Measurements from ENCODE around the gene ABHD1.
"Not testable (repeated sequence)": the region's sequence is repeated elsewhere in the genome, so short reads cannot be mapped to it uniquely, and the experiment has no call there.

Gene ABHD1

DNA sequence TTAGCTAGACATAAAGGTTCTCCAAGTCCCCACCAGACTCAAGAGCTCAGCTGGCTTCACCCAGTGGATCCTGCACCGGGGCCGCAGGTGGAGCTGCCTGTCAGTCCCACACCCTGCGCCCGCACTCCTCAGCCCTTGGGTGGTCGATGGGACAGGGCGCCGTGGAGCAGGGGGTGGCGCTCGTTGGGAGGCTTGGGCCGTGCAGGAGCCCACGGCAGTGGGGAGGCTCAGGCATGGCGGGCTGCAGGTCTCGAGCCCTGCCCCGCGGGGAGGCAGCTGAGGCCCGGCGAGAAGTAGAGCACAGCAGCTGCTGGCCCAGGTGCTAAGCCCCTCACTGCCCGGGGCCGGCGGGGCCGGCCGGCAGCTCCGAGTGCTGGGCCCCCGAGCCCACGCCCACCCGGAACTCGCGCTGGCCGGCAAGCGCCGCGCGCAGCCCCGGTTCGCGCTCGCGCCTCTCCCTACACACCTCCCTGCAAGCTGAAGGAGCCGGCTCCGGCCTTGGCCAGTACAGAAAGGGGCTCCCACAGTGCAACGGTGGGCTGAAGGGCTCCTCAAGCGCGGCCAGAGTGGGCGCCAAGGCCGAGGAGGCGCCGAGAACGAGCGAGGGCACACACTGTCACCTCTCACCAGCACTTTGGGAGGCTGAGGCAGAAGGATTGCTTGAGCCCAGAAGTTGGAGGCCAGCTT lies 12.1 kb upstream of the ABHD1 start:
- DNase-seq = not testable (repeated sequence)

DNA sequence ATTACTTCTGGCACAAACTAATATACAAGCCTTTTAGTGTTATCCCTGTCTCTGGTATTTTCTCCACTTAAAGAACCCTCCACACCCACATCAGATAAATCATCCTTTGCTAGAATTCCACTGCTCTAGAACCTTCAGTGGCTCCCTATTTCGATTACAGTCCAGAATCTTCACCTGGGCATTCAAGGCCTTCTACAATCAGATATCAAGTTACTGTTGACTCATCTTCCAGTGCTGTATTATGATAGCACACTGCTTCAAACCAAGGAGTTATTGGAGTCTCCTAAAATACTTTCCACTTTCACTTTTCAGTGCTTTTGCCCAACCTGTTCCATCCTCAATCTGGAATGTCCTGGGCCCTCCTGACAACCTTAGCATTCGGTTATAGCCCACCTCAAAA lies 8.1 kb upstream of the ABHD1 start:
- DNase-seq = no peak

DNA sequence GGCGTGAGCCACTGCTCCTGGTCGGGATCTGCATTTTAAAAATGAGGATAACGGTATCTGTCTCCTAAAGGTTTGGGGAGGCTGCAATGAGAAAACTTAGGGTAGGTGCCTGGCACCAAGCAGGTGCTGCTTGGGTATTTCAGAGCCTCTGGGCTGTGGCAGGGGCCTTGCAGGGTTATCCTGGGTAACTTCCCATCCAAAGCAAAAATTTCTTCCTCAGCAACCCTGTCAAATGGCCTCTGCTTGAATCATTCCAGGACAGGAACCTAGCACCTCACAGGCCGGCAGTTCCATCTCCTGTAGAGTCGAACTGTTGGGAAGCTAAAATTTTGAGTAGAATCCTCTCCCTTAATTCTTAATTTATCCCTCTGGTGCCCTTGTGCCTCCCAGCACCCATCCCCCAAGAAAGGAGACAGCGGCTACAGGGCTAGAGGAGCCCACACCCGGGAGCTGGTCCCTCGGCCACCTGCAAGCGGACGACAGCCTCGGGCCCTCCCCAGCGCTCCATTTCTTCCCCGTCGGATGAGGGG lies 5.6 kb upstream of the ABHD1 start:
- DNase-seq = no peak

DNA sequence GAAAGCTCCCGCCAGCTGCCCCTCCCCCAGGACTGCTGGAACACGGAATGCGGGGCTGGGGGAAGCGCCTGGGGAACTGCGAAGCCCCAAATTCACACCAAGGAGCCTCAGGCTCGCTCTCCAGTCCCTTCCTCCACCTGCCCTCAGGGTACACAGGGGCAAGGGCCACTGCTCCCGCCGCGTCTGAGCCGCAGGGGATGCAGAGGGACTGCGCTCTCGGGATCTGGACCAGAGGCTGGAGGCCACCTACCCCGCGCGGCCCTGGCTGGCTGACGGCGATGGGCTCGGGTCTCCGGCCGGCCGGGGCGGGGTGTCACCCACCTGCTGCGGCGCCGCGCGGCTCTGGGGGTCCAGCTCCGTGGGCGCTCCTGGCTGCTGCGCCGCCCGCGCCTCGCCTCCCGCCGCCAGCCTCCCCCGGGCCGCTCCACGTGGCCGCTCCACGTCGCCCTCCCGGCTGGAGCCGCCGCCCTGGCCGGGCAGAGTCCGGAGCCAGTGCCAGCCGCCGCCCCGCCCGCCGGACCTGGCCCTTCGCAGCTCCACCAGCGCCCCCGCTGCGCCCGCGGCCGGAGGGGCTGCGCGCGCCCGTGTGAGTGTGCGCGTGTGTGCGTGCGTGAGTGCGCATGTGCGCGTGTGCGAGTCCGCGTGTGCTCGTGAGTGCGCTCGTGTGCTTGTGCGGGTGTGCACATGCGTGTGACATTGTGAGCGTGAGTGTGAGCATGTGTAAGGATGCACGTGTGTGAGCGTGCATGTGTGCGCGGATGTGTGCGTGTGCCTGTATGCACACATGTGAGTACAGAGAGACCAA lies 4.9 kb upstream of the ABHD1 start, which contains the start of gene CGREF1:
TSS of gene CGREF1 (minus strand) at position 604 of the 805 bp plus-strand sequence. CDS start 14,762 bp downstream, outside the sequence.
- no peak for DNase-seq

DNA sequence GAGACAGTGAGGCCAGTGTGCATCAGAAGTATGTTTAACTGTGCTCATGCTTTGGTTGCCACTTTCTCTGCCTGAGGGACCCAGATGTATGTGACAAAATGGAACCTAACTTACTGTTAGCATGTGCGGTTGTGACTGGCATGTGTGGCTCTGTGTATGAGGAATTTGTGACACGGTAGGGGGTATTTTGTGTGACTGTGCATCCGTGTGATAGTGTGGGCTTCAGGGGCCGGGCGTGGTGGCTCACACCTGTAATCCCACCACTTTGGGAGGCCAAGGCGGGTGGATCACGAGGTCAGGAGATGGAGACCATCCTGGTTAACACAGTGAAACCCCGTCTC lies 4.3 kb upstream of the ABHD1 start:
- not testable (repeated sequence) for DNase-seq

DNA sequence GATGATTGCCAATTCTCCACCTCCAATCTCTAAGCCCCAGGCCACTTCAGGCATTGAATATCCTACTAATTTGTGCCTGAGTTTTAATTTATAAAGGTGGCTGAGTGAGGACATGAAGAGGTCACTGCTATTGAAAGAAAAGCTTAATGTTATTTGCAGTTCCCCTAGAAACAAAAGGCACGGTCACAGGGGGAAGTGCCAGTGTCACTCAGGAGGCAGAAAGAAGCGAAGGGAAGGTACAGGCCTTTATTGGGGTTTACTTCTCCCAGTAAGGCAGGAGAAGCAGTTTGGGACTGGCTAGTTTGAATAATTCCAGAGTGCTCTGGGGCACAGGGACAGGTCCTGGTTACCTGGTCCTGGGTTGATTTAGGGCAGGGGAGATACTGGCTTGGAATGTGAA lies 1.7 kb upstream of the ABHD1 start:
- DNase-seq = no peak

DNA sequence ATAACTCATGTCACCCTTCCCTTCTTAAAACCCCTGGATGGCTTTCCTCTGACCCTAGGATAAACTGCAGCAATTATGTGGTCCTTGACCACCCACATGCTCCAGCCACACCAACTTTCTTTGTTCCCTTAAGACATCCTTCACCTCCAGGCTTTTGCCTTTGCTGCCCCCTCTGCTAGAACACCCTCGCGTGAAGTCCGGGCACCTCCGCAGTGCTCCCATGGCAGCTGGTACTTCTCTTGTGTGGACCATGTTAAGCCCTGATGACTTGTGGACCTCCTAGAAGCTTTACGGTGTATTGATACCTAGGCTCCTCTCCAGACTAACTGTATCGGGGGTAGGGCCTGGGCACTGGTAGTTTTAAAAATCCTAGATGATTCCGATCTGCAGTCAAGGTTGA lies 824 bp upstream of the ABHD1 start:
- no peak for DNase-seq

DNA sequence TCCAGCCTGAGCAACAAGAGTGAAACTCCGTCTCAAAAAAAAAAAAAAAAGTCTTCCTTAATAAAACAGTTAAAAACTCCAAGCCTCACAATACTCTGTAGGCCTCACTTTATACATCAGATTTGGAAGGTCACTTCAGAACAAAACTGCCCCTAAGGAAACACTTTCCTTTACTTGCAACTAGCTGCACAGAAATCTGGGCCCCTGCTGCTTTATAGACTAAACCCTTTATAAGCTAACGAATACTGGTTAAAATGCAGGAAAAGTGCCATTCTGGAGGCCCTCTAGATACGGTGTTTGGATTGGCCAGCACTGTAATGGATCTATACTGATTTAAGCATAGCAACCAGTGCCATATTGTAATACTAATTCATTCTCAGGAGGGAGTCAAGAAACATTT lies 1.5 kb downstream of the ABHD1 start:
- DNase-seq = no peak

DNA sequence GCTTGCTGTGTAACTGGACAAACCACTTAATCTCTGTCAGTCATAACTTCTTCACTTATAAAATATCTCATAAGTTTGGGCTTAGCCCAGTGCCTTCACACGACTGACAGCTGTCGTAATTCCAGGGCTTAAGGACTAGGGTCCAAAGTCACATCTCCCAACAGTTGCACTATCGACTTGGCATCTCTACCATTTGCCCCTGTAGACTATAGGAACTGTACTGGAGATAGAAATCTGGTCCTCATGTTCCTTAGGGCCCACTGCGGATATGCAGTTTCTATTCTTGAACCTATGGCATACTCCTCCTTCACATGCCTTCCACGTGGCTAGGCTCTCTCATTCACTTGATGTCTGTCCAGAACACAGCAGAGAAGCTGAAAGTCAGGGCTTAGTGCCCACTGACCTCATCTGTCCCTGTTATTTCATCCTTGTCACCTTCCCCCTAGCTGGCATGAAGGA lies 2.7 kb downstream of the ABHD1 start:
- DNase-seq = no peak

DNA sequence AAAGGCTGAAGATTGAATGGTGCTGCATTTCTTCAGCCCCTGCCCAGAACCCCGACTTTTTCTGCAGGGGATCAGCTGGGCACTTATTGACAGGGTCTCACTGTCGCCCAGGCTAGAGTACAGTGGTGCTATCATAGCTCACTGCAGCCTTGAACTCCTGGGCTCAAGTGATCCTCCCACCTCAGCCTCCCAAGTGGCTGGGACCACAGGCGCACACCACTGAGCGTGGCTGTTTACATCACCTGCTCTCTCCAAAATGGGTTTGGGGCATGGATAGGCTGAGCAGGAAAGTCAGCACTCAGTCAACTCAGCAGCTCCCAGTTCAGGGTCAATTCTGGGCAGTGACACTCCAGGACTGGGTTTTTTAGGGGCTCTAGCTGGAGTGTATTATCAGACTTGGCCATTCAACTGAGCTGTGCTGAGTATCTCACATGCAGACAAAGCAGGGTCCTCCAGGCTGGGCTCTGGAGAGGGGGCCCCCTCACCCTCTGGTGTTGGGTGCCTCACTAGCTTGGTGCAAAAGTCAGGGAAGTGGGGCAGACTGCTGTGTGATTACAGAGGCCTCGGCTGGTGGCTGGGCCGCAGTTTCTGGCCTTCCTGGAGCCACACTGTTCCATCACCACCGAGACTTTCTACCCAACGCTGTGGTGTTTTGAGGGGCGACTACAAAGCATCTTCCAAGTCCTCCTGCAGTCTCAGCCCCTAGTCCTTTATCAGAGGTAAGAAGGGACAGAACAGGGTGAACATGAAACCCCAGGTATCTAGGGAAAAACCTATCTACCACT lies 4.5 kb downstream of the ABHD1 start:
- DNase-seq = no peak

DNA sequence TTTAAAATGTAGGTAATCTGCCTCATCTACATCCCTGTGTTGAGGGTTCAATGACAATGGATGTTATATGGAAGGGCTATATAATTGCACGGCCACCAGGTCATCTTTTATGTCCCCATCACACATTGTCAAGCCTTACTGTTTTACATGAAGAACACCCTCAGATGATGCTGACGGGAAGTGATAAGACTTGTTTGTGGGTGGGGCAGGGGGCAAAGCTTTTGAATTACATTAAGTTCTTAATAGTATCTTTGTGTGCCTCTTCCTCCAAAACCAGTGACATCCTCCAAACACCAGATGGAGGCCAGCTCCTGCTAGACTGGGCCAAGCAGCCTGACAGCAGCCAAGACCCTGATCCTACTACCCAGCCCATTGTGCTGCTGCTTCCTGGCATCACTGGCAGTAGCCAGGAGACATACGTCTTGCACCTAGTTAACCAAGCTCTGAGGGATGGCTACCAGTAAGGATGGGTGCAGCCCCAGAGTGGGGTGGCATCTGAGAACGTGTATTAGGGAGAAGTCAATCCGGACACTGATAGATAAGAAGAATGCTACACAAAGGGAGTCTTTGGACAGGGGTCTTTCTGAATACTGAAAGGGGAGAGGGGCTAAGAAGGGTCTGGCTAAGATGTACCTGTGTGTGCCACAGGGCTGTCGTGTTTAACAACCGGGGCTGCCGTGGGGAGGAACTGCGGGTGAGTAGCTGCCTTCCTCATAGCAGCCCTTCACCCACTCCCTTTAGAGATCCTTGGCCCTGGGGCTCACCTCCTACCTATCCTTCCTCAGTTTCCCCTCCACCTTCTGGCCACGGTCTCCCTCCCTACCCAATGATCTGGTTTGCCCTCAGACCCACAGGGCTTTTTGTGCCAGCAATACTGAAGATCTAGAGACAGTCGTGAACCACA lies 5.3 kb downstream of the ABHD1 start:
- DNase-seq = no peak

DNA sequence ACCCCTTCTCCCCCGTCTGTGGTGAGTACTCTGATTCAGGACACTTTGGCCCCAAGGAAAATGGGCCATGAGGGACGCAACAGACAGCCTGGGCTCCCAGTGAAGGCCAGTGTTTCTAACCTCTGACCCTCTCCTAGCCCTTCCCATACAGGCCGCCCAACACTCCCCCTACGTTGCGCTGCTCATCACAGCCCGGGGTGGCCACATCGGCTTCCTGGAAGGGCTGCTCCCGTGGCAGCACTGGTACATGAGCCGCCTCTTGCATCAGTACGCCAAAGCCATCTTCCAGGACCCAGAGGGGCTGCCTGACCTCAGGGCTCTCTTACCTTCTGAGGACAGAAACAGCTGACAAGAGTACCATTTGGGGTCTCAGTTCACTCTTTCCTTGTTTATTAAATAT lies 6.8 kb downstream of the ABHD1 start:
- no peak for DNase-seq

DNA sequence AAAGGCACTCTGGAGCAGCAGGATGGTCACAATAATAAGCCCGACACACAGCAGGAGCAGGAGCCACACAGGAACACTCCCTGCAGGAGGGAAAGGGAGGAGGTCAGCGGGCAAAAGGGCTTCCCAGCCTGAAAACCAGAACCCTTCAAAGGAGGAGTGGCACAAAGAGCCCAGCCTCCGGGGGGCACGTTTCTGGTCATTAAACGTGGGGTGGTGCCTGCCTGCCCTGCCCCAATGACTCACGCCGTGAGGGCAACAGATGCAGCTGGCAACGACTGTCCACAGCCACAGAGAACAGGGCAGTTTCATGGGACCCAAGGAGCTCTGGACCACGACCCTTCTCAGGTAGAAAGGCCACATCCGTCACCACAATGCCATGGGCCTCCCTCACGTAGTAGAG lies 7.8 kb downstream of the ABHD1 start:
- DNase-seq = no peak

DNA sequence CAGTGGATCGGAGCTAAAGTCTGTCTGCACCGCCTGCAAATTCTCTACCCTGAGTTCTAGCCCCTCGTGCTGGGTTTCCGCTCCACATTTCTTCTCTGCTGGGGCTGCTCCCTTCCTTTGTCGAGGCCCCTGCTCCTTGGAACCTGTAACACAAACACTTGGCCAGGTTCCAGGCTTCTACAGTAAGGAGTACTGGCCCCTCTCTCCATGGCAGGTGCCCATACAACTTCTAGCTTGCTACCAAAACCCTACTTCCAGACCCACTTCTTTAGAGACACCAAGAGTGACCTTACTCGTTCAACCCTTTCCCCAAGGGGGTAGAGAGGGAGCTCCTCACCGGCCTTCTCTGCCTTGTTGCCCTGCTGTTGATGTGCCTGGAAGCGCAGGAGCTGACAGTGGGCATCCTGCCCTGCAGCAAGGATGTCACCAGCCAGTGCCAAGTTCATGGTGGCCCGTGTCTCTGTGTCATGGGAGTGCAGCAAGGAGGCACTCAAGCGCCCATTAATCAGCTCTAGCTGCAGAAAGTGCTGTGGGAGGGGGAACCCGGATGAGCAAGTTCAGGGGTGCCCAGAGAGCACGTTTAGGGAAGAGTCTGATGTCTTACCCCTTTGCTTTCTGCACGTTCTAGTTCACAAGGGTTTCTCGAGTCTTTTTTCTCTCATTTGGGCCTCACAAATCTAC lies 9.7 kb downstream of the ABHD1 start:
- peak; percentile 5 for DNase-seq

DNA sequence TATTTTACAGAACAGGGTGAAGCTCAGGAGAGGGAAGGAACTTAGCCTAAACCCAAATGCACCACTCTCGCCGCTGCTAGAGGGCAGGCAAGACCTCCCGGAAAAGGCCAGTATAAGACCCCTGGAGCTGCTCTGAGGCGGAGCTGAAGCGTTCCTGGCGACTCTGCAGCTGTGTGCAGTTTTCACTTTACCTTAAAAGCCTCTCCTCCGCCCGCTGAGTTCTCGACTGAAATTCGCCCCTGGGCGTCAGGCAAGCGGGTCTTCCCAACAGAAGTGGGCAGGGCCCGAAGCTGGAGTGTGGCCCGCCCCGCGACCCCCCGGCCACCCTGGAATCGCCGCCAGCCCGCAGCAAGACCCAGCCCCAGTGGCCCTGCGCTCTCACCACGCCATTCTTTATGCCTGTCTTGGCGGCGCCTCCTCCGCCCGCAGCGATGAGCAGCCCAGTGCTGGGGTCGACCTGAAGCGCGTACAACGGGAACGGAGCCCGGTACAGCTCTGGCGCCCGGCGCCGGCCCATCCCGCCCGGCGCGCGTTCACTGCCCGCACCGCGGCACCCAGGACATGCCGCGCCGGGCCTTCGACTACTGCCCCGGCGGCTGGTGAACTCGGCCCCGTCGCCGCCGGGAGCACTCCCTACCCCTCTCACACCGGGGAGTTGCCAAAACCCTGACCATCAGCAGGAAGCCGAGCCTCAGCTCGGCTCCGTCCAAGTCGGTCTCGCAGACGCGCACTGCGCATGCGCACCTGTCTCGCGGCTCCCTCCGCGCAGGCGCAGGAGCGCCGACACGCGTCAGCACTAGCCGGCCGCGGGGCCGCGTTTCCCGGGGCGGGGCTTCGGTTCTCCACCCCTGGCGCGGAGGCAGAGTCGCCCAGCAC lies 10.5 kb downstream of the ABHD1 start, which contains the start of gene PREB:
TSS of gene PREB (minus strand) at position 732 of the 876 bp plus-strand sequence. CDS start at position 517, 215 bp downstream.
- peak; percentile 97 for DNase-seq

DNA sequence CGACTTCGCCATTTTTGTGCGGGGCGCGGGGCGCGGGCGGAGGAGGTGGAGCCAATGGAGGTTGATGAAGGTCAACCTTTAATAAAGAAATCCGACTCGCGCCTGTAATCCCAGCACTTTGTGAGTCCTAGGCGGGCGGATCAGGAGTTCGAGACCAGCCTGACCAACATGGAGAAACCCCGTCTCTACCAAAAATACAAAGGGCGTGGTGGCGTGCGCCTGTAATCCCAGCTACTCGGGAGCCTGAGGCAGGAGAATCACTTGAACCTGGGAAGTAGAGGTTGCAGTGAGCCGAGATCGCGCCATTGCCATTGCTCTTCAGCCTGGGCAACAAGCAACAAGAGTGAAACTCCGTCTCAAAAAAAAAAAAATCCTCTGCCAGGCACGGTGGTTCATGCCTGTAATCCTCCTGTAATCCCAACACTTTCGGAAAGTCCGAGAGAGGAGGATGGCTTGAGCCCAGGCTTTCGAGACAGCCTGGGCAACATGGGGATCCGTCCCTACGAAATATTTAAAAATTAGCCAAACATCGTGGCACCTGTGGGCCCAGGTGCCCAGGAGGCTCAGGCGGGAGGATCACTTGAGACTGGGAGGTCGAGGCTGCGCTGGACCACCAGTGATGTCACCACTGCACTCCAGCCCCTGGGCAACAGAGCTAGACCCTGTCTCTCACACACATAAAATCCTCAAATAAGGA lies 11.3 kb downstream of the ABHD1 start:
- DNase-seq = no peak

DNA sequence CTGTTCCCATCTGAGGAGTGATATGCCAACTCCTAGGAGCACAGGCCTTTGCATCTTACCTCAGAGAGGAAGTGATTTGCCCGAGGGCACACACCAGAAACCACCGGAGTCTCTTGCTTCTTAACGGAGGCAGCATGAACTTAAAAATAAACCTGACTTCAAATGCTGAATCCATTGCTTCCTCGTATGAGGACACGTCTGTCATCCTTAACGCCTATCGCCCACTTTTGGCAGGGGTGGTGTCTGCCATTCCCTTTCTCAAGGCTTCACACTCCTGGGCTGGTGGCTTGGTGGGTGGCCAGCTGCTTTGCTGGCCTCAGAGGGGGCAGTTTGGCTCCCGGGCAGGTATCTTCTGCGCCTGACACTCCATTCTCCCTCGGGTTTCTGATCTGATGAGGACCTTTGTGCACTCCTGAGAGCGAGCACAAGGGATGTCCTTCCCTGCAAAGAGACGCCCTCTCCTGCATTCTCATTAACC lies 11.9 kb downstream of the ABHD1 start:
- no peak for DNase-seq

DNA sequence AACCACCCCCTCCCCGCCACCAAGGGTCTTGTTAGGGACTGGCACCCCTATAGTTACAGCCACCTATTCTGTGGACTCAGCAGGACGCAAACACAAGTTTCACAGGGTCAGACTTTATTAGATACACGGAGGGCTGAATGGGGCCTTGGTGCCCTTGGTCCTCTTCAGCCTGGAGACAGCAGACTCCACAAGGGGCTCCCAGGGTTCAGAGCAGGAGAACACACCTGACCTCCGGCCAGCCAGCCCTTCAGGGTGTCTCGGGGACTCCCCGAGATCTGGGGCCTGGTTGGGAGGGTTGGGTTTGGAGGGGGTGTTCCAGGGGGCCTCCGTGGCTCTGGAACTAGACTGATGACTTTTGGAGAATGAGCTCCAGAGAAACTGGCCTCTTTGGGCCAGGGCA lies 13.1 kb downstream of the ABHD1 start:
- no peak for DNase-seq

DNA sequence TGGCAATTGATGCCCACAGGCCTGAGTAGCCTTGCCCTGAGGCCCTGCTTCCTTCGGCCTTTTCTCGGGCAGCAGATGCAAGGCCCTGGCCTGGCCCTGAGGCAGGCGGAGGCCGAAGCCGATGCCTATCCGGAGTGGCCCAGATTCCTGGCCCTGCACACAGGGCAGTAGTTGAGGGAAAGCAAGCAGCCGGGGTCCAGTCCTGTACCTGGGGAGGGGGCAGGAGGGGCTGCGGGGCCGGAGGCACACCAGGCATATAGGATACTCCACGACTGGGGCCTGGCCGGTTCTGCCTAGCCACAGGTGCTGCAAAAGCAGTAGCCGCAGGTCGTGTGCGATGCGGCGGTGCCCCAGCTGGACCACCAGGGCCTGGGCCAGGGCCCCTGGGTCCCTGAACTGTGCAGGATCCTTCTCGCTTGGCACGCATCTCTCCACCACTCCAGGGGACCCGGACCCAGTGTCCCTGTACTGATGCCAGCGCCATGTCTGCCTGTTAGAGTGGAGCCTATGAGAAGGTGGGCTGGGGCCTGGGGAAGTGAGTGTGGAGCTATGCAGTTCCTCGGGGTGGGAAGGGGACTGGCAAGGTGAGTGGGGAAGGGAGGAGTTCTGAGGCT lies 13.8 kb downstream of the ABHD1 start:
- DNase-seq = no peak
